IMR-90 (cell line): ENCODE results near the gene ACVR1B. TPM values are rescaled to one million over a fixed set of nuclear protein-coding genes. Genes with fewer than 3 reads are reported as not detected.

Experiments used
- ATAC-seq: fragments of 200-7000 bp; cut with Tn5 transposase; 2 replicates; pipeline ENCODE4 v1.9.1; 2020; ENCODE audit warnings: low read depth, mild to moderate bottlenecking, moderate library complexity
- BruUV-seq: library from RNA; stranded (reverse); fragments of 400-500 nt; replicated peaks from 2 replicates; lab custom pipeline; 2021; lab: Mats Ljungman, UMichigan
- CTCF ChIA-PET: fragments of 300-600 bp; formaldehyde crosslinking; extraction: SDS; loops from one replicate; lab custom pipeline; 2021; ENCODE audit warnings: antibody characterized with exemption; lab: Yijun Ruan, JAX
- POLR2A ChIA-PET: fragments of 300-600 bp; sonication (Branson Sonifier 250); formaldehyde crosslinking; loops from one replicate; lab custom pipeline; 2022; ENCODE audit warnings: antibody characterized with exemption; ENCODE audit not compliant: unreplicated experiment; lab: Charles Lee
- DNase-seq: peaks from one replicate; pipeline ENCODE4 v3.0.0; 2013
- H2AFZ ChIP-seq: replicated peaks from 2 replicates; pipeline ENCODE3; 2013; ENCODE audit warnings: low read length, mild to moderate bottlenecking; ENCODE audit not compliant: poor library complexity
- H2AK5ac ChIP-seq: 2 replicates; pipeline ENCODE4 v1.6.1; 2013; ENCODE audit warnings: low read depth, low read length, inconsistent platforms
- H2AK9ac ChIP-seq: replicated peaks from 2 replicates; pipeline ENCODE3; 2013; ENCODE audit warnings: mild to moderate bottlenecking, low read depth, low read length, moderate library complexity; ENCODE audit not compliant: poor library complexity
- H2BK120ac ChIP-seq: 2 replicates; pipeline ENCODE4 v1.6.1; 2013; ENCODE audit warnings: low read depth, low read length, inconsistent platforms
- H2BK15ac ChIP-seq: 3 replicates; pipeline ENCODE4 v1.6.1; 2013; ENCODE audit warnings: low read depth, low read length, inconsistent platforms
- H2BK20ac ChIP-seq: 2 replicates; pipeline ENCODE4 v1.6.1; 2013; ENCODE audit warnings: low read depth, mild to moderate bottlenecking, inconsistent platforms, low read length, moderate library complexity
- H2BK5ac ChIP-seq: 2 replicates; pipeline ENCODE4 v1.6.1; 2013; ENCODE audit warnings: mild to moderate bottlenecking, low read depth, low read length, inconsistent platforms; ENCODE audit not compliant: poor library complexity, severe bottlenecking
- H3K14ac ChIP-seq: replicated peaks from 2 replicates; pipeline ENCODE4 v1.6.1; 2013; ENCODE audit warnings: low read depth, low read length, inconsistent platforms
- H3K18ac ChIP-seq: 2 replicates; pipeline ENCODE4 v1.6.1; 2013; ENCODE audit warnings: low read depth, low read length, control low read depth
- H3K23ac ChIP-seq: 2 replicates; pipeline ENCODE4 v1.6.1; 2013; ENCODE audit warnings: low read depth, low read length, inconsistent platforms
- H3K27ac ChIP-seq: 2 replicates; pipeline ENCODE4 v1.5.1; 2013; ENCODE audit warnings: mild to moderate bottlenecking, control low read depth, low read length; ENCODE audit not compliant: insufficient read depth
- H3K27me3 ChIP-seq: 2 replicates; pipeline ENCODE4 v1.6.1; 2013; ENCODE audit warnings: low read length; ENCODE audit not compliant: control insufficient read depth, insufficient read depth
- H3K36me3 ChIP-seq: 2 replicates; pipeline ENCODE4 v1.6.1; 2013; ENCODE audit warnings: low read length, mixed read lengths; ENCODE audit not compliant: control insufficient read depth, insufficient read depth
- H3K4ac ChIP-seq: 2 replicates; pipeline ENCODE4 v1.6.1; 2013; ENCODE audit warnings: low read depth, low read length, inconsistent platforms
- H3K4me1 ChIP-seq: 2 replicates; pipeline ENCODE4 v1.6.1; 2013; ENCODE audit warnings: low read length, mixed read lengths; ENCODE audit not compliant: control insufficient read depth, insufficient read depth
- H3K4me2 ChIP-seq: 2 replicates; pipeline ENCODE4 v1.6.1; 2013; ENCODE audit warnings: low read depth, mild to moderate bottlenecking, control low read depth, low read length, moderate library complexity
- H3K4me3 ChIP-seq: 2 replicates; pipeline ENCODE4 v1.5.1; 2013; ENCODE audit warnings: low read depth, mild to moderate bottlenecking, control low read depth, low read length, moderate library complexity; ENCODE audit not compliant: insufficient read depth
- H3K56ac ChIP-seq: 2 replicates; pipeline ENCODE4 v1.6.1; 2013; ENCODE audit warnings: low read length, inconsistent platforms; ENCODE audit not compliant: insufficient read depth; ENCODE audit errors: extremely low read depth
- H3K79me1 ChIP-seq, 2 experiments: 2 replicates each; pipeline ENCODE4 v1.6.1; 2013; ENCODE audit warnings: low read length in 2 of 2, inconsistent platforms in 1 of 2, low read depth in 1 of 2
- H3K9ac ChIP-seq: 2 replicates; pipeline ENCODE4 v1.6.1; 2013; ENCODE audit warnings: low read depth, low read length, control low read depth
- H3K9me1 ChIP-seq: 2 replicates; pipeline ENCODE4 v1.6.1; 2013; ENCODE audit warnings: low read length, inconsistent platforms; ENCODE audit not compliant: insufficient read depth
- H3K9me3 ChIP-seq: 2 replicates; pipeline ENCODE4 v1.6.1; 2013; ENCODE audit warnings: low read length; ENCODE audit not compliant: control insufficient read depth, insufficient read depth
- H4K20me1 ChIP-seq: 2 replicates; pipeline ENCODE4 v1.6.1; 2013; ENCODE audit warnings: low read length, inconsistent platforms; ENCODE audit not compliant: insufficient read depth
- H4K5ac ChIP-seq: 2 replicates; pipeline ENCODE4 v1.6.1; 2013; ENCODE audit warnings: mild to moderate bottlenecking, low read depth, low read length, control low read depth
- H4K8ac ChIP-seq, 2 experiments: 2 replicates each; pipeline ENCODE4 v1.6.1; 2013; ENCODE audit warnings: low read depth in 2 of 2, low read length in 2 of 2, control low read depth in 1 of 2, inconsistent platforms in 1 of 2
- H4K91ac ChIP-seq: 2 replicates; pipeline ENCODE4 v1.6.1; 2013; ENCODE audit warnings: low read depth, low read length, inconsistent platforms; ENCODE audit not compliant: insufficient read depth
- CEBPB ChIP-seq: IDR thresholded peaks from 2 replicates; pipeline ENCODE4 v1.6.1; 2012; ENCODE audit warnings: low read depth, low read length, improper control_type of control experiment
- RCOR1 ChIP-seq: IDR thresholded peaks from 2 replicates; pipeline ENCODE4 v1.6.1; 2012; ENCODE audit warnings: mild to moderate bottlenecking, low read length, improper control_type of control experiment; ENCODE audit not compliant: insufficient replicate concordance
- WGBS, 2 experiments: methylation state at CpG; one replicate each; pipeline versions ENCODE4 v1.1.5 to v1.1.7; 2013; ENCODE audit warnings: missing lambda C conversion rate in 2 of 2; ENCODE audit not compliant: insufficient read length in 1 of 2; ENCODE audit errors: extremely low coverage in 2 of 2; 5-methylcytosine and 5-hydroxymethylcytosine counted together
- dilution Hi-C: fragments of 300-500 bp; cut with HindIII; formaldehyde crosslinking; loops from one replicate; pipeline ENCODE4 v1.14.3; 2018; ENCODE audit warnings: low sequenced_read_pairs; ENCODE audit not compliant: unreplicated experiment
- in situ Hi-C: fragments of 300-500 bp; cut with MboI; formaldehyde crosslinking; loops from 3 replicates; pipeline ENCODE4 v1.14.3; 2019; ENCODE audit warnings: low sequenced_read_pairs, inconsistent platforms, mixed read lengths
- intact Hi-C: fragments of 100-400 bp; cut with micrococcal nuclease; formaldehyde crosslinking; loops from 2 replicates; pipeline ENCODE4 v1.10.0; 2022
- polyA plus RNA-seq, 3 experiments: library from polyadenylated mRNA; depleted of rRNA; stranded (reverse); fragments of >200 nt; gene quantifications; 2 replicates each; pipeline ENCODE4 v1.2.3, GENCODE V29; 2012; ENCODE audit warnings: low replicate concordance in 1 of 3
- total RNA-seq: library from RNA; depleted of rRNA; stranded (reverse); fragments of >200 nt; gene quantifications from 2 replicates; pipeline ENCODE4 v1.2.3, GENCODE V29; 2012

The ACVR1B gene
- total and polyA plus RNA-seq, 2 of the 4 experiments (the other 2 are of a cell fraction), result 5.7 to 13.6 TPM

DNA sequence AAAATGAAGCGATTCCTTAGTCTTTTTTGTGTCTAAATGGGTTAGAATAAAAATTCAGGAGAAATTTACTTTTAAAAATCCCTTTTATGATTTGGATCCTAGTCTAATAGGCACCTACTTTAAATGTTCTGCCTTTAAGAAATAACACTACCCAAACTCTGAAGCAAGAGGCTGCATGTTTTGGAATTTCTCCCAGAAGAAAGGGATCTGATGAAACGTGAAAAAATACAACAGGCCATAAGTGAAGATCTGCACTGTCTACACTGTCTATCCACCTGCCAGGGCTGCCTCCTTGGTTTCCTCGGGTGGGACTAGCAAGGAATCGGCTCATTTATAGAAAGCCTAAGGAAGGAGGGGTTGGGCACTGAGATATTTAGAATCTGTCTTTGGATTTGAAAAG is 22.1 kb downstream of the ACVR1B start:
- Histone ChIP-seq H4K8ac (peak overlapping the region in 1 of 2 experiments; percentile 61; a peak in 1 of 4 replicates), H3K4me1 (peaks cover 38% of the 10 kb centered on the region), H2AFZ (no peak overlapping the region), H2BK120ac (peak overlapping the region; percentile 95), H2BK20ac (peak overlapping the region; percentile 71), H3K9me3 (no peaks in the 10 kb centered on the region), H3K56ac (no peak overlapping the region), H2BK15ac (peak overlapping the region; percentile 46; the same call in 2 of the 3 replicates), H4K20me1 (peaks cover 15% of the 10 kb centered on the region), H2AK9ac (peak overlapping the region; percentile 60), H3K36me3 (peaks cover 24% of the 10 kb centered on the region), H3K9ac (no peak overlapping the region), H4K5ac (no peak overlapping the region), H2AK5ac (peak overlapping the region; percentile 93; the same call in 1 of the 2 replicates), H4K91ac (peak overlapping the region; percentile 86; the same call in 1 of the 2 replicates), H3K4ac (peak overlapping the region; percentile 97), H3K4me2 (no peak overlapping the region), H3K23ac (peak overlapping the region; percentile 31; the same call in 1 of the 2 replicates), H3K27me3 (no peaks in the 10 kb centered on the region), H3K18ac (no peak overlapping the region), H3K27ac (no peak overlapping the region), H3K9me1 (peaks cover 40% of the 10 kb centered on the region), H3K14ac (peak overlapping the region; percentile 72), H2BK5ac (peak overlapping the region; percentile 83), H3K79me1 (peaks cover 38 to 92% of the 10 kb centered on the region in 2 experiments), H3K4me3 (no peak overlapping the region)
- dilution Hi-C loops, result loop anchor here (25.0 kb wide), 1 partner anchor 111 kb away; no protein-coding TSS in a partner anchor
- CTCF ChIA-PET, result interaction anchor here (1.2 kb wide), 1 partner anchor 20 kb away, joined by 4 read pairs; no protein-coding TSS in a partner anchor
- in situ Hi-C loops, result no loop called here
- TF ChIP-seq RCOR1, result no peak
- 0 out of 2 replicates have a peak, but pooled peaks have one; percentile 25 for TF ChIP-seq CEBPB
- no peak for ATAC-seq
- peak; percentile 50 for DNase-seq
- intact Hi-C loops, result no loop called here
- WGBS, 2 experiments, result no CpG with 5 or more reads among the region's 4 CpGs
- POLR2A ChIA-PET, result no interaction called here
- no TSS peak for BruUV-seq
